Neural cell (in vitro differentiated cells): Measurements from ENCODE around the gene PRPF38A. TPM values are rescaled to one million over a fixed set of nuclear protein-coding genes. Genes with fewer than 3 reads are reported as not detected.

Experiments used
- H2AFZ ChIP-seq: fragments of 200-600, 300-800 bp; sonication (generic), shearing (Covaris generic); 2 replicates; pipeline ENCODE4 v1.6.0; 2014; ENCODE audit warnings: low read depth, mild to moderate bottlenecking, antibody characterized with exemption, low read length, moderate library complexity
- H3F3A ChIP-seq: fragments of 200-600 bp; shearing (Covaris generic); 2 replicates; pipeline ENCODE4 v1.6.1; 2016; ENCODE audit warnings: mild to moderate bottlenecking, moderate library complexity, mixed read lengths, antibody characterized with exemption, low read length; ENCODE audit not compliant: insufficient read depth, poor library complexity, severe bottlenecking
- H3K27ac ChIP-seq: fragments of 200-600, 300-800 bp; sonication (generic), shearing (Covaris generic); 2 replicates; pipeline ENCODE4 v1.5.1; 2014; ENCODE audit warnings: mild to moderate bottlenecking, low read length, moderate library complexity
- H3K27me3 ChIP-seq: fragments of 300-800, 200-600 bp; sonication (generic), shearing (Covaris generic); 2 replicates; pipeline ENCODE4 v1.6.0; 2014; ENCODE audit warnings: mild to moderate bottlenecking, low read depth, low read length, moderate library complexity; ENCODE audit not compliant: insufficient read depth
- H3K36me3 ChIP-seq: fragments of 300-800, 200-600 bp; sonication (generic), shearing (Covaris generic); 2 replicates; pipeline ENCODE4 v1.5.1; 2014; ENCODE audit warnings: mild to moderate bottlenecking, antibody characterized with exemption, low read length, moderate library complexity; ENCODE audit not compliant: insufficient read depth
- H3K4me2 ChIP-seq: fragments of 300-800, 200-600 bp; sonication (generic), shearing (Covaris generic); 2 replicates; pipeline ENCODE4 v1.6.0; 2014; ENCODE audit warnings: mild to moderate bottlenecking, low read length
- H3K4me3 ChIP-seq: fragments of 300-800, 200-600 bp; sonication (generic), shearing (Covaris generic); 2 replicates; pipeline ENCODE4 v1.5.1; 2014; ENCODE audit warnings: mild to moderate bottlenecking, low read length, moderate library complexity
- H3K79me2 ChIP-seq: fragments of 200-600 bp; shearing (Covaris generic); replicated peaks from 2 replicates; pipeline ENCODE4 v1.6.0; 2014; ENCODE audit warnings: mild to moderate bottlenecking, low read length, moderate library complexity; ENCODE audit not compliant: insufficient read depth
- H3K9ac ChIP-seq: fragments of 300-800, 200-600 bp; sonication (generic), shearing (Covaris generic); 2 replicates; pipeline ENCODE4 v1.6.1; 2016; ENCODE audit warnings: mild to moderate bottlenecking, low read length, mixed read lengths
- H3K9me2 ChIP-seq: fragments of 200-600 bp; shearing (Covaris generic); 2 replicates; pipeline ENCODE4 v1.6.1; 2016; ENCODE audit warnings: mild to moderate bottlenecking, low read length, mixed read lengths; ENCODE audit not compliant: insufficient read depth
- H3K9me3 ChIP-seq: fragments of 200-600, 300-800 bp; sonication (generic), shearing (Covaris generic); 2 replicates; pipeline ENCODE4 v1.6.1; 2016; ENCODE audit warnings: mild to moderate bottlenecking, mixed run types, low read length, moderate library complexity, mixed read lengths
- H4K20me1 ChIP-seq: fragments of 200-600 bp; shearing (Covaris generic); 2 replicates; pipeline ENCODE4 v1.6.1; 2016; ENCODE audit warnings: mild to moderate bottlenecking, mixed run types; ENCODE audit not compliant: insufficient read depth
- EP300 ChIP-seq: fragments of 450-650 bp; conservative IDR thresholded peaks from 2 replicates; pipeline ENCODE4 v1.6.1; 2014; ENCODE audit warnings: antibody characterized with exemption, mild to moderate bottlenecking, moderate library complexity; ENCODE audit not compliant: poor library complexity, severe bottlenecking
- EZH2 ChIP-seq: fragments of 200-600, 300-800 bp; shearing (Covaris generic), sonication (generic); IDR thresholded peaks from 2 replicates; pipeline ENCODE4 v1.6.1; 2014; ENCODE audit warnings: antibody characterized with exemption, low read length, borderline replicate concordance, mild to moderate bottlenecking; ENCODE audit not compliant: insufficient read depth, poor library complexity, severe bottlenecking
- MXI1 ChIP-seq: fragments of 450-650 bp; conservative IDR thresholded peaks from 2 replicates; pipeline ENCODE4 v1.6.1; 2014; ENCODE audit warnings: antibody characterized with exemption, mild to moderate bottlenecking; ENCODE audit not compliant: poor library complexity, severe bottlenecking
- POLR2AphosphoS5 ChIP-seq: IDR thresholded peaks from 2 replicates; pipeline ENCODE4 v1.6.1; 2012
- RAD21 ChIP-seq: fragments of 450-650 bp; conservative IDR thresholded peaks from 2 replicates; pipeline ENCODE4 v1.6.1; 2014; ENCODE audit warnings: antibody characterized with exemption, mild to moderate bottlenecking, moderate library complexity
- SMC3 ChIP-seq: fragments of 450-650 bp; conservative IDR thresholded peaks from 2 replicates; pipeline ENCODE4 v1.6.1; 2014; ENCODE audit warnings: antibody characterized with exemption, mild to moderate bottlenecking, moderate library complexity; ENCODE audit not compliant: poor library complexity
- TAF1 ChIP-seq: IDR thresholded peaks from 2 replicates; pipeline ENCODE4 v1.6.1; 2012; ENCODE audit warnings: low read depth
- polyA plus RNA-seq: library from polyadenylated mRNA; depleted of rRNA; stranded (reverse); fragments of >200 nt; gene quantifications from 2 replicates; pipeline ENCODE4 v1.2.3, GENCODE V29; 2014
- TF ChIP-seq, protein P1 (sequence below): fragments of 450-650 bp; IDR thresholded peaks from 2 replicates; pipeline ENCODE4 v1.5.1; 2014; ENCODE audit warnings: antibody characterized with exemption, mild to moderate bottlenecking, moderate library complexity; ENCODE audit not compliant: poor library complexity, severe bottlenecking
- TF ChIP-seq, protein P2 (sequence below): IDR thresholded peaks from 2 replicates; pipeline ENCODE4 v1.6.1; 2012; ENCODE audit warnings: borderline replicate concordance

The PRPF38A gene
- polyA plus RNA-seq, 1 donor from 2014 or later: 18.0 TPM

DNA sequence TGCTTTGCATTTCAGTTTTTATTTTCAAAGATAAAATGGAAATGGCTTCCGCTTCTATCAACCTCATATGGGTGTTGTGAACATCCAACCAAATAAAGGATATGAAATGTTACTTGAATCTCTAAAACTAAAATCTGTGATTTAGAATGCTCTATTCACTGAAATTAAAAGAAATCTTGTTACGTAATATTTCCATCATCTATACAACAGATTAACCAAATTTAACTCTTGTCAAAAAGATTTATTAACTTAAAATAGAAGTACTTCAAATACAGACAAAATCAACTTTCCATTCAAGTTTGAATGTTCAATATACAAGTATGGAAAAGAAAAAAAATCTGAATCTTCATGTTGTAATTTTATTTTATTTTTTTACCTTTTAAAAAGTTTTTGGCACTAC, 18.7 kb downstream of the PRPF38A start:
- Histone ChIP-seq H3F3A (no peaks in the 10 kb centered on the region), H3K4me3 (no peak overlapping the region), H3K27me3 (no peaks in the 10 kb centered on the region), H3K9me3 (no peaks in the 10 kb centered on the region), H3K4me2 (no peak overlapping the region), H3K79me2 (no peaks in the 10 kb centered on the region), H2AFZ (no peak overlapping the region), H4K20me1 (no peaks in the 10 kb centered on the region), H3K9me2 (no peaks in the 10 kb centered on the region), H3K9ac (no peak overlapping the region), H3K27ac (no peak overlapping the region), H3K36me3 (peaks cover 16% of the 10 kb centered on the region)
- TF ChIP-seq POLR2AphosphoS5 (no peak), EP300 (no peak), TAF1 (no peak), MXI1 (no peak), RAD21 (no peak), EZH2 (no peak), SMC3 (no peak)
- TF ChIP-seq, protein P1, sequence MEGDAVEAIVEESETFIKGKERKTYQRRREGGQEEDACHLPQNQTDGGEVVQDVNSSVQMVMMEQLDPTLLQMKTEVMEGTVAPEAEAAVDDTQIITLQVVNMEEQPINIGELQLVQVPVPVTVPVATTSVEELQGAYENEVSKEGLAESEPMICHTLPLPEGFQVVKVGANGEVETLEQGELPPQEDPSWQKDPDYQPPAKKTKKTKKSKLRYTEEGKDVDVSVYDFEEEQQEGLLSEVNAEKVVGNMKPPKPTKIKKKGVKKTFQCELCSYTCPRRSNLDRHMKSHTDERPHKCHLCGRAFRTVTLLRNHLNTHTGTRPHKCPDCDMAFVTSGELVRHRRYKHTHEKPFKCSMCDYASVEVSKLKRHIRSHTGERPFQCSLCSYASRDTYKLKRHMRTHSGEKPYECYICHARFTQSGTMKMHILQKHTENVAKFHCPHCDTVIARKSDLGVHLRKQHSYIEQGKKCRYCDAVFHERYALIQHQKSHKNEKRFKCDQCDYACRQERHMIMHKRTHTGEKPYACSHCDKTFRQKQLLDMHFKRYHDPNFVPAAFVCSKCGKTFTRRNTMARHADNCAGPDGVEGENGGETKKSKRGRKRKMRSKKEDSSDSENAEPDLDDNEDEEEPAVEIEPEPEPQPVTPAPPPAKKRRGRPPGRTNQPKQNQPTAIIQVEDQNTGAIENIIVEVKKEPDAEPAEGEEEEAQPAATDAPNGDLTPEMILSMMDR: no peak
- TF ChIP-seq, protein P2, sequence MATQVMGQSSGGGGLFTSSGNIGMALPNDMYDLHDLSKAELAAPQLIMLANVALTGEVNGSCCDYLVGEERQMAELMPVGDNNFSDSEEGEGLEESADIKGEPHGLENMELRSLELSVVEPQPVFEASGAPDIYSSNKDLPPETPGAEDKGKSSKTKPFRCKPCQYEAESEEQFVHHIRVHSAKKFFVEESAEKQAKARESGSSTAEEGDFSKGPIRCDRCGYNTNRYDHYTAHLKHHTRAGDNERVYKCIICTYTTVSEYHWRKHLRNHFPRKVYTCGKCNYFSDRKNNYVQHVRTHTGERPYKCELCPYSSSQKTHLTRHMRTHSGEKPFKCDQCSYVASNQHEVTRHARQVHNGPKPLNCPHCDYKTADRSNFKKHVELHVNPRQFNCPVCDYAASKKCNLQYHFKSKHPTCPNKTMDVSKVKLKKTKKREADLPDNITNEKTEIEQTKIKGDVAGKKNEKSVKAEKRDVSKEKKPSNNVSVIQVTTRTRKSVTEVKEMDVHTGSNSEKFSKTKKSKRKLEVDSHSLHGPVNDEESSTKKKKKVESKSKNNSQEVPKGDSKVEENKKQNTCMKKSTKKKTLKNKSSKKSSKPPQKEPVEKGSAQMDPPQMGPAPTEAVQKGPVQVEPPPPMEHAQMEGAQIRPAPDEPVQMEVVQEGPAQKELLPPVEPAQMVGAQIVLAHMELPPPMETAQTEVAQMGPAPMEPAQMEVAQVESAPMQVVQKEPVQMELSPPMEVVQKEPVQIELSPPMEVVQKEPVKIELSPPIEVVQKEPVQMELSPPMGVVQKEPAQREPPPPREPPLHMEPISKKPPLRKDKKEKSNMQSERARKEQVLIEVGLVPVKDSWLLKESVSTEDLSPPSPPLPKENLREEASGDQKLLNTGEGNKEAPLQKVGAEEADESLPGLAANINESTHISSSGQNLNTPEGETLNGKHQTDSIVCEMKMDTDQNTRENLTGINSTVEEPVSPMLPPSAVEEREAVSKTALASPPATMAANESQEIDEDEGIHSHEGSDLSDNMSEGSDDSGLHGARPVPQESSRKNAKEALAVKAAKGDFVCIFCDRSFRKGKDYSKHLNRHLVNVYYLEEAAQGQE: no peak

DNA sequence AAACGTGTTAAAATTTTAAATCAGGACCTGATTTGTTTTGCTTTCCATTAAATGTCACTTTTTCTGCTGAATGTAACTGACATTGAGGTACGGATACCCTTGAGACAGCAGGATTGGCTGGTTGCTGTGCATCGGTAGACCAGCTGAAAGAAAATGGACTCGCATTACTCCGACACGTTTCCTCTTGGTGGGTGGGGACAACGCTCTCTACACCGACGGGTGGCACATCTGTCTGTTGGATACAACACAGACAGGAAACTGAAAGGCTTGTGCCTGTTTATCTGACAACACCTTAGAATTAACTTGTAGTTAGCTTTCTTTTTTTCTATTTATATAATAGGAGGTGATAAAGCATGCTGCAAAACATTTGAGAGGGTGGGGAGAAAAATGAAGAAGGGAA, 19.4 kb downstream of the PRPF38A start:
- H3K9me2 ChIP-seq: no peaks in the 10 kb centered on the region
- H3K27ac ChIP-seq: no peak overlapping the region
- peaks cover 16% of the 10 kb centered on the region for H3K36me3 ChIP-seq

More for the DNA sequence above, 19.4 kb downstream of the PRPF38A start:
- Histone ChIP-seq H3K4me2 (no peak overlapping the region), H3K4me3 (no peak overlapping the region), H3K79me2 (no peaks in the 10 kb centered on the region), H2AFZ (no peak overlapping the region), H3F3A (no peaks in the 10 kb centered on the region), H3K9me3 (no peaks in the 10 kb centered on the region), H3K27me3 (no peaks in the 10 kb centered on the region), H4K20me1 (no peaks in the 10 kb centered on the region), H3K9ac (no peak overlapping the region)
- TF ChIP-seq EZH2 (no peak), TAF1 (no peak), RAD21 (no peak), MXI1 (no peak), SMC3 (no peak), EP300 (no peak), POLR2AphosphoS5 (no peak)
- TF ChIP-seq, protein P2: no peak
- TF ChIP-seq, protein P1: no peak
